Mucosa of descending colon (tissue), 3 donors: ENCODE data around the gene RNF212B. TPM values are rescaled to one million over a fixed set of nuclear protein-coding genes. Genes with fewer than 3 reads are reported as not detected.
"Not testable (repeated sequence)": the region's sequence is repeated elsewhere in the genome, so short reads cannot be mapped to it uniquely, and the experiment has no call there.

ENCODE experiments used
- ATAC-seq: fragments of 200-7000 bp; cut with Tn5 transposase; one replicate; pipeline ENCODE4 v1.9.1; 2020; ENCODE audit warnings: mild to moderate bottlenecking, moderate library complexity
- DNase-seq, 3 donors: peaks; one replicate each; pipeline ENCODE4 v3.0.0-alpha.2; 2020
- H3K36me3 ChIP-seq: fragments of 200-600 bp; one replicate; pipeline ENCODE4 v1.8.0; 2021; ENCODE audit warnings: low read depth, mild to moderate bottlenecking
- H3K4me1 ChIP-seq: fragments of 200-600 bp; one replicate; pipeline ENCODE4 v1.8.0; 2021; ENCODE audit warnings: low read depth, mild to moderate bottlenecking
- H3K4me3 ChIP-seq: fragments of 200-600 bp; one replicate; pipeline ENCODE4 v1.8.0; 2021; ENCODE audit warnings: mild to moderate bottlenecking
- H3K9me3 ChIP-seq: fragments of 200-600 bp; one replicate; pipeline ENCODE4 v1.8.0; 2021; ENCODE audit warnings: mild to moderate bottlenecking
- CTCF ChIP-seq: fragments of 200-600 bp; IDR thresholded peaks from one replicate; pipeline ENCODE4 v1.8.0; 2022; ENCODE audit warnings: antibody characterized with exemption, mild to moderate bottlenecking
- intact Hi-C, 2 donors: fragments of 100-400 bp; cut with DNase I in 1 of 2; cut with micrococcal nuclease in 1 of 2; formaldehyde crosslinking; loops; one replicate each; pipeline versions ENCODE4 v1.11.0 to v1.11.1; 2022; cut with DNase I, micrococcal nuclease
- total RNA-seq, 3 donors: library from RNA; stranded (reverse); fragmentation: NEBNext Ultra II Directional in 2 of 3; extraction: Animal tissue kit (Norgen Biotek cat#: 25700) in 2 of 3; gene quantifications; one replicate each; pipeline versions ENCODE4 v1.2.1 to v1.2.4, GENCODE V29; 2021 to 2023
- donor health status: DM: no; HTN: no; CAD: no; lungs with moderate emphysema.
- donor health status: DM: no; HTN: no; CAD: no.
- donor health status: DM: no; HTN: yes; CAD: no.

RNF212B gene
- total RNA-seq, 3 donors from 2014 or later: not detected

- intact Hi-C loops: no loop called here
- H3K4me3 ChIP-seq: no peak overlapping the region
- H3K4me1 ChIP-seq: peaks cover 3% of the 10 kb centered on the region
- no peaks in the 10 kb centered on the region for H3K36me3 ChIP-seq
- H3K9me3 ChIP-seq: no peaks in the 10 kb centered on the region
- no peak for DNase-seq
- no peak for TF ChIP-seq CTCF
- ATAC-seq: no peak
Measured at GRCh38 chr14:23240661-23241060, 2.9 kb downstream of the RNF212B start.

GRCh38 chr14:23241061-23241715 lies 3.5 kb downstream of the RNF212B start:
- intact Hi-C loops, H3K36me3 ChIP-seq, H3K9me3 ChIP-seq, DNase-seq, H3K4me3 ChIP-seq, H3K4me1 ChIP-seq, ATAC-seq: not testable (repeated sequence)

GRCh38 chr14:23242076-23242475 lies 4.3 kb downstream of the RNF212B start:
- TF ChIP-seq CTCF: no peak
- ATAC-seq (no peak), DNase-seq (no peak)
- intact Hi-C loops: no loop called here
- no peaks in the 10 kb centered on the region for H3K9me3 ChIP-seq
- no peak overlapping the region for H3K4me3 ChIP-seq
- H3K36me3 ChIP-seq: no peaks in the 10 kb centered on the region
- peaks cover 3% of the 10 kb centered on the region for H3K4me1 ChIP-seq

GRCh38 chr14:23243066-23243465 lies 5.3 kb downstream of the RNF212B start:
- Histone ChIP-seq H3K4me1 (peaks cover 3% of the 10 kb centered on the region), H3K4me3 (no peak overlapping the region), H3K9me3 (no peaks in the 10 kb centered on the region), H3K36me3 (no peaks in the 10 kb centered on the region)
- ATAC-seq (no peak), DNase-seq (no peak)
- no peak for TF ChIP-seq CTCF
- intact Hi-C loops: no loop called here

GRCh38 chr14:23245282-23245681 lies 7.5 kb downstream of the RNF212B start:
- no peak overlapping the region for H3K4me3 ChIP-seq
- intact Hi-C loops: no loop called here
- peaks cover 3% of the 10 kb centered on the region for H3K4me1 ChIP-seq
- no peaks in the 10 kb centered on the region for H3K9me3 ChIP-seq
- ATAC-seq: peak; percentile 16
- no peak for TF ChIP-seq CTCF
- no peak for DNase-seq
- H3K36me3 ChIP-seq: no peaks in the 10 kb centered on the region

- intact Hi-C loops: no loop called here
- no peak for TF ChIP-seq CTCF
- ATAC-seq (no peak), DNase-seq (no peak)
- peaks cover 3% of the 10 kb centered on the region for H3K4me1 ChIP-seq
- H3K9me3 ChIP-seq: no peaks in the 10 kb centered on the region
- H3K36me3 ChIP-seq: no peaks in the 10 kb centered on the region
- no peak overlapping the region for H3K4me3 ChIP-seq
Measured at GRCh38 chr14:23248601-23249000, 10.9 kb downstream of the RNF212B start.
